ENCODE results near the gene PRMT9. TPM values are rescaled to one million over a fixed set of nuclear protein-coding genes. Genes with fewer than 3 reads are reported as not detected.

Gene PRMT9
- total RNA-seq (2016; rRNA removed; fragmentation: Illumina TruSeq; extraction: Trizol) (9.7 and 10.4 TPM in 2 replicates), polyA plus RNA-seq (2011; rRNA removed) (3.7 and 4.0 TPM in 2 replicates), polyA minus RNA-seq (2011; rRNA and poly(A)+ RNA removed; ENCODE audit: low replicate concordance) (2.7 and 5.3 TPM in 2 replicates), Bru-seq, nascent RNA (percentile 68 among the genes with signal in this experiment), BruChase-seq, experiment 1, labeled RNA remaining after a 6-hour chase (percentile 60 among the genes with signal in this experiment), BruChase-seq, experiment 2, labeled RNA remaining after a 2-hour chase (percentile 59 among the genes with signal in this experiment)
- total RNA-seq (2016; cell fraction: cytosol; rRNA removed; fragmentation: Illumina TruSeq; extraction: Trizol; ENCODE audit: low read depth): 3.1 and 3.6 TPM in 2 replicates
- 9.9 and 11.2 TPM in 2 replicates for total RNA-seq (2016; cell fraction: insoluble cytoplasmic fraction; rRNA removed; fragmentation: Illumina TruSeq; extraction: Trizol)
- 2.8 and 3.2 TPM in 2 replicates for total RNA-seq (2016; cell fraction: membrane; rRNA removed; fragmentation: Illumina TruSeq; extraction: Trizol)
- 12.5 and 12.6 TPM in 2 replicates for total RNA-seq (2016; cell fraction: nucleus; rRNA removed; fragmentation: Illumina TruSeq; extraction: Trizol)
- polyA plus RNA-seq (2011; cell fraction: cytosol; rRNA removed): 1.2 and 2.5 TPM in 2 replicates
- polyA plus RNA-seq (2011; cell fraction: nucleus; rRNA removed): 2.8 and 4.5 TPM in 2 replicates
- 3.5 and 4.1 TPM in 2 replicates for polyA plus RNA-seq (2012)
- polyA plus RNA-seq (2016; cell fraction: cytosol; fragmentation: Illumina TruSeq; extraction: Trizol; ENCODE audit: low read depth): 0.33 and 0.40 TPM in 2 replicates
- 5.2 and 6.1 TPM in 2 replicates for polyA plus RNA-seq (2016; cell fraction: insoluble cytoplasmic fraction; fragmentation: Illumina TruSeq; extraction: Trizol; ENCODE audit: low read depth)
- polyA plus RNA-seq (2016; cell fraction: membrane; fragmentation: Illumina TruSeq; extraction: Trizol; ENCODE audit: low read depth): 0.41 and 0.50 TPM in 2 replicates
- polyA plus RNA-seq (2016; cell fraction: nucleus; fragmentation: Illumina TruSeq; extraction: Trizol; ENCODE audit: insufficient read depth, low read depth): 7.4 and 9.8 TPM in 2 replicates
- polyA minus RNA-seq (2011; cell fraction: cytosol; rRNA and poly(A)+ RNA removed): 2.8 and 3.5 TPM in 2 replicates
- 10.4 and 14.0 TPM in 2 replicates for polyA minus RNA-seq (2011; cell fraction: nucleus; rRNA and poly(A)+ RNA removed)
- long read RNA-seq, experiment 1, partial matches to known transcripts: 1 of 6 reads
- long read RNA-seq, experiment 1, other reads (novel, unspliced or antisense): 1 of 6 reads
- long read RNA-seq, experiment 2, partial matches to known transcripts: 3 of 8 reads
- long read RNA-seq, experiment 2, other reads (novel, unspliced or antisense): 2 of 8 reads

- under 1% methylated on average over 30 of the region's 69 CpGs for WGBS (ENCODE audit: low lambda C conversion rate)
- Histone ChIP-seq H3K79me2 (ENCODE audit: insufficient read depth, low read length) (peaks cover 14% of the 10 kb centered on the region), H3K4me1 (ENCODE audit: insufficient read depth, low read length) (peaks cover 11% of the 10 kb centered on the region), H3K36me3 (replicated peaks in 1 of 2; ENCODE audit: control insufficient read depth in 1 of 2, insufficient read depth in 2 of 2, low read length in 2 of 2) (peaks cover under 1 to 3% of the 10 kb centered on the region in 2 experiments; a peak in 2 of 5 replicates), H3K9me3 (ENCODE audit: low read length) (no peaks in the 10 kb centered on the region), H4K20me1 (ENCODE audit: insufficient read depth, low read length) (no peaks in the 10 kb centered on the region), H3K4me3 (replicated peaks in 1 of 3; ENCODE audit: insufficient read depth in 1 of 3, low read depth in 2 of 3, low read length in 3 of 3) (peak within 1 kb of the TSS; percentile 63 to 91 (median 66)), H3K27ac (ENCODE audit: extremely low read length, insufficient read depth, low read length) (peak within 1 kb of the TSS; percentile 79), H3K27me3 (ENCODE audit: control insufficient read depth in 1 of 2, insufficient read depth in 2 of 2, low read length in 2 of 2) (no peaks in the 10 kb centered on the region; a peak in 1 of 5 replicates), H2AFZ (ENCODE audit: low read length) (peak within 1 kb of the TSS; percentile 99), H3K4me2 (ENCODE audit: low read depth, low read length) (peak within 1 kb of the TSS; percentile 93), H3K9ac (ENCODE audit: insufficient read depth, low read depth, low read length) (peak within 1 kb of the TSS; percentile 89)
- ChIA-PET POLR2A (interaction anchor here (0.8 to 2.6 kb wide), 6 partner anchors 9 to 67 kb away, joined by 3 to 29 read pairs (median 4); partner anchors contain the start of gene TMEM184C), CTCF (ENCODE audit: low intra/inter-chr PET ratio, low total read pairs) (interaction anchor here (2.3 kb wide), 1 partner anchor 183 kb away, joined by 7 read pairs; no protein-coding TSS in a partner anchor)
- TSS peak; percentile 91 for BruUV-seq (replicated peaks)
- intact Hi-C loops (cut with micrococcal nuclease; ENCODE audit: unreplicated experiment) (loop anchor here (2.0 to 5.0 kb wide), 2 partner anchors 67 to 183 kb away; partner anchors contain the start of gene TMEM184C), in situ Hi-C loops (cut with HindIII; ENCODE audit: extremely low pct_ligation_motif_present, low pct_unique_long_range_greater_than_20kb) (no loop called here)
- DNase-seq (ENCODE audit: low spot score) (peak; percentile 81), ATAC-seq (peak; percentile 99), FAIRE-seq (peak; percentile 78)
- 0 out of 2 replicates have a peak, but pooled peaks have one; percentile 21 for TF ChIP-seq ZNF530 (CRISPR knock-in tag; IDR thresholded peaks at IDR 0.05; ENCODE audit: low read depth)
- TF ChIP-seq, protein P1, sequence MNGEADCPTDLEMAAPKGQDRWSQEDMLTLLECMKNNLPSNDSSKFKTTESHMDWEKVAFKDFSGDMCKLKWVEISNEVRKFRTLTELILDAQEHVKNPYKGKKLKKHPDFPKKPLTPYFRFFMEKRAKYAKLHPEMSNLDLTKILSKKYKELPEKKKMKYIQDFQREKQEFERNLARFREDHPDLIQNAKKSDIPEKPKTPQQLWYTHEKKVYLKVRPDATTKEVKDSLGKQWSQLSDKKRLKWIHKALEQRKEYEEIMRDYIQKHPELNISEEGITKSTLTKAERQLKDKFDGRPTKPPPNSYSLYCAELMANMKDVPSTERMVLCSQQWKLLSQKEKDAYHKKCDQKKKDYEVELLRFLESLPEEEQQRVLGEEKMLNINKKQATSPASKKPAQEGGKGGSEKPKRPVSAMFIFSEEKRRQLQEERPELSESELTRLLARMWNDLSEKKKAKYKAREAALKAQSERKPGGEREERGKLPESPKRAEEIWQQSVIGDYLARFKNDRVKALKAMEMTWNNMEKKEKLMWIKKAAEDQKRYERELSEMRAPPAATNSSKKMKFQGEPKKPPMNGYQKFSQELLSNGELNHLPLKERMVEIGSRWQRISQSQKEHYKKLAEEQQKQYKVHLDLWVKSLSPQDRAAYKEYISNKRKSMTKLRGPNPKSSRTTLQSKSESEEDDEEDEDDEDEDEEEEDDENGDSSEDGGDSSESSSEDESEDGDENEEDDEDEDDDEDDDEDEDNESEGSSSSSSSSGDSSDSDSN (CRISPR knock-in tag; IDR thresholded peaks at IDR 0.05): peak; percentile 87
- no peak for TF ChIP-seq RBAK (CRISPR knock-in tag; IDR thresholded peaks at IDR 0.05)
- TF ChIP-seq, protein P2, sequence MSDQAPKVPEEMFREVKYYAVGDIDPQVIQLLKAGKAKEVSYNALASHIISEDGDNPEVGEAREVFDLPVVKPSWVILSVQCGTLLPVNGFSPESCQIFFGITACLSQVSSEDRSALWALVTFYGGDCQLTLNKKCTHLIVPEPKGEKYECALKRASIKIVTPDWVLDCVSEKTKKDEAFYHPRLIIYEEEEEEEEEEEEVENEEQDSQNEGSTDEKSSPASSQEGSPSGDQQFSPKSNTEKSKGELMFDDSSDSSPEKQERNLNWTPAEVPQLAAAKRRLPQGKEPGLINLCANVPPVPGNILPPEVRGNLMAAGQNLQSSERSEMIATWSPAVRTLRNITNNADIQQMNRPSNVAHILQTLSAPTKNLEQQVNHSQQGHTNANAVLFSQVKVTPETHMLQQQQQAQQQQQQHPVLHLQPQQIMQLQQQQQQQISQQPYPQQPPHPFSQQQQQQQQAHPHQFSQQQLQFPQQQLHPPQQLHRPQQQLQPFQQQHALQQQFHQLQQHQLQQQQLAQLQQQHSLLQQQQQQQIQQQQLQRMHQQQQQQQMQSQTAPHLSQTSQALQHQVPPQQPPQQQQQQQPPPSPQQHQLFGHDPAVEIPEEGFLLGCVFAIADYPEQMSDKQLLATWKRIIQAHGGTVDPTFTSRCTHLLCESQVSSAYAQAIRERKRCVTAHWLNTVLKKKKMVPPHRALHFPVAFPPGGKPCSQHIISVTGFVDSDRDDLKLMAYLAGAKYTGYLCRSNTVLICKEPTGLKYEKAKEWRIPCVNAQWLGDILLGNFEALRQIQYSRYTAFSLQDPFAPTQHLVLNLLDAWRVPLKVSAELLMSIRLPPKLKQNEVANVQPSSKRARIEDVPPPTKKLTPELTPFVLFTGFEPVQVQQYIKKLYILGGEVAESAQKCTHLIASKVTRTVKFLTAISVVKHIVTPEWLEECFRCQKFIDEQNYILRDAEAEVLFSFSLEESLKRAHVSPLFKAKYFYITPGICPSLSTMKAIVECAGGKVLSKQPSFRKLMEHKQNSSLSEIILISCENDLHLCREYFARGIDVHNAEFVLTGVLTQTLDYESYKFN (CRISPR knock-in tag; conservative IDR thresholded peaks at IDR 0.05): peak; percentile 60; the same call in 1 of the 2 replicates
- no peak for TF ChIP-seq KLF9 (CRISPR knock-in tag; IDR thresholded peaks at IDR 0.05; ENCODE audit: low read depth)
- TF ChIP-seq MXD4 (CRISPR knock-in tag; IDR thresholded peaks at IDR 0.05): 0 out of 2 replicates have a peak, but pooled peaks have one; percentile 2
- TF ChIP-seq PITX1 (CRISPR knock-in tag; IDR thresholded peaks at IDR 0.05): peak; percentile 50; the same call in 1 of the 2 replicates
- TF ChIP-seq EHMT2 (IDR thresholded peaks at IDR 0.05; ENCODE audit: borderline replicate concordance, low read depth, low read length): no peak
- no peak for TF ChIP-seq ZNF24 (IDR thresholded peaks at IDR 0.05)
- TF ChIP-seq KAT8 (CRISPR knock-in tag; IDR thresholded peaks at IDR 0.05): peak; percentile 94
Observed at GRCh38 chr4:147683717-147684700, at the start of gene PRMT9. Gene PRMT9, minus strand, starts transcription at chr4:147684163. Its CDS starts 176 bp downstream, at chr4:147683987.

Measured in HepG2 (cell line).